ENCODE measurements around the gene HCRT.
"Not testable (repeated sequence)": the region's sequence is repeated elsewhere in the genome, so short reads cannot be mapped to it uniquely, and the experiment has no call there.

HCRT gene

GRCh38 chr17:42180411-42180921 lies 4.8 kb downstream of the HCRT start:
- no peak for DNase-seq (ENCODE audit: low read depth, low spot score)

GRCh38 chr17:42179911-42180410 lies 5.3 kb downstream of the HCRT start:
- DNase-seq (ENCODE audit: low read depth, low spot score): no peak

GRCh38 chr17:42179335-42179734 lies 5.9 kb downstream of the HCRT start:
- DNase-seq (ENCODE audit: low read depth, low spot score): no peak

GRCh38 chr17:42178817-42179216 lies 6.4 kb downstream of the HCRT start:
- no peak for DNase-seq (ENCODE audit: low read depth, low spot score)

- DNase-seq (ENCODE audit: low read depth, low spot score): no peak
Measured at GRCh38 chr17:42177684-42178083, 7.6 kb downstream of the HCRT start.

- DNase-seq (ENCODE audit: low read depth, low spot score): no peak
Measured at GRCh38 chr17:42174126-42174783, 11.0 kb downstream of the HCRT start.

GRCh38 chr17:42171831-42172230 lies 13.4 kb downstream of the HCRT start:
- no peak for DNase-seq (ENCODE audit: low read depth, low spot score)

GRCh38 chr17:42169351-42169750 lies 15.9 kb downstream of the HCRT start:
- DNase-seq (ENCODE audit: low read depth, low spot score): no peak

- DNase-seq (ENCODE audit: low read depth, low spot score): no peak
Measured at GRCh38 chr17:42167807-42168206, 17.4 kb downstream of the HCRT start.

- no peak for DNase-seq (ENCODE audit: low read depth, low spot score)
Measured at GRCh38 chr17:42166196-42166763, 19.0 kb downstream of the HCRT start.

- no peak for DNase-seq (ENCODE audit: low read depth, low spot score)
Measured at GRCh38 chr17:42165751-42166150, 19.5 kb downstream of the HCRT start.

- no peak for DNase-seq (ENCODE audit: low read depth, low spot score)
Measured at GRCh38 chr17:42163696-42164407, 21.4 kb downstream of the HCRT start.

- no peak for DNase-seq (ENCODE audit: low read depth, low spot score)
Measured at GRCh38 chr17:42163113-42163512, 22.1 kb downstream of the HCRT start.

GRCh38 chr17:42160531-42160910 lies 24.7 kb downstream of the HCRT start:
- DNase-seq (ENCODE audit: low read depth, low spot score): no peak

- DNase-seq (ENCODE audit: low read depth, low spot score): no peak
Measured at GRCh38 chr17:42159796-42160530, 25.3 kb downstream of the HCRT start.

GRCh38 chr17:42155614-42156045 lies 29.6 kb downstream of the HCRT start:
- DNase-seq (ENCODE audit: low read depth, low spot score): no peak

GRCh38 chr17:42153919-42154742 lies 31.1 kb downstream of the HCRT start:
- DNase-seq (ENCODE audit: low read depth, low spot score): no peak

- no peak for DNase-seq (ENCODE audit: low read depth, low spot score)
Measured at GRCh38 chr17:42146911-42147607, 38.2 kb downstream of the HCRT start.

GRCh38 chr17:42143138-42143537 lies 42.1 kb downstream of the HCRT start:
- not testable (repeated sequence) for DNase-seq (ENCODE audit: low read depth, low spot score)

GRCh38 chr17:42142371-42142896 lies 42.8 kb downstream of the HCRT start:
- no peak for DNase-seq (ENCODE audit: low read depth, low spot score)
